Endothelial cell of umbilical vein (primary cell): ENCODE data around the gene FOXP1. TPM values are rescaled to one million over a fixed set of nuclear protein-coding genes. Genes with fewer than 3 reads are reported as not detected.

Source experiments
- BruUV-seq: library from RNA; stranded (reverse); fragments of 400-500 nt; replicated peaks from 2 replicates; lab custom pipeline; 2021; lab: Mats Ljungman, UMichigan
- CTCF ChIA-PET: fragments of 300-600, 350-600 bp; sonication (Branson Sonifier 250); formaldehyde crosslinking; loops from one replicate; lab custom pipeline; 2021; ENCODE audit warnings: antibody characterized with exemption, inconsistent platforms; lab: Charles Lee
- POLR2A ChIA-PET: fragments of 300-600, 350-600 bp; sonication (Branson Sonifier 250); formaldehyde crosslinking; loops from one replicate; lab custom pipeline; 2021; ENCODE audit warnings: antibody characterized with exemption, inconsistent platforms; lab: Charles Lee
- DNase-seq: peaks from one replicate; pipeline ENCODE4 v3.0.0-alpha.2; 2011; ENCODE audit warnings: low read depth, low spot score
- FAIRE-seq: peaks from 2 replicates; lab custom pipeline; 2011; peaks lifted over from hg19 to GRCh38; lab: Jason Lieb, UNC
- H2AFZ ChIP-seq: 2 replicates; pipeline ENCODE4 v1.6.0; 2012; ENCODE audit warnings: low read depth, low read length, control low read depth, inconsistent platforms
- H3K27ac ChIP-seq: 2 replicates; pipeline ENCODE4 v1.5.1; 2011; ENCODE audit warnings: low read depth, mild to moderate bottlenecking, control low read depth, low read length, moderate library complexity; ENCODE audit not compliant: insufficient read depth
- H3K27me3 ChIP-seq, 2 experiments: 2 replicates each; pipeline versions ENCODE4 v1.6.0 to v1.6.1; 2011; ENCODE audit warnings: low read length in 2 of 2, mixed read lengths in 1 of 2; ENCODE audit not compliant: control insufficient read depth in 2 of 2, insufficient read depth in 2 of 2
- H3K36me3 ChIP-seq, 2 experiments: 2 replicates in 1 of 2; 3 replicates in 1 of 2; pipeline ENCODE4 v1.5.1; 2011; ENCODE audit warnings: low read length in 2 of 2, mild to moderate bottlenecking in 1 of 2, moderate library complexity in 1 of 2; ENCODE audit not compliant: control insufficient read depth in 2 of 2, insufficient read depth in 2 of 2; ENCODE audit errors: extremely low read depth in 1 of 2
- H3K4me1 ChIP-seq: 3 replicates; pipeline ENCODE4 v1.5.1; 2011; ENCODE audit warnings: mild to moderate bottlenecking, low read length; ENCODE audit not compliant: control insufficient read depth, insufficient read depth; ENCODE audit errors: extremely low read depth
- H3K4me2 ChIP-seq: 2 replicates; pipeline ENCODE4 v1.6.1; 2011; ENCODE audit warnings: low read length, control low read depth, mixed read lengths; ENCODE audit not compliant: insufficient read depth
- H3K4me3 ChIP-seq, 3 experiments: fragments of 200-600 bp in 1 of 3; sonication (generic), shearing (Covaris generic) in 1 of 3; replicated peaks in 1 of 3; 2 replicates each; pipeline ENCODE4 v1.5.1; 2011 to 2016; ENCODE audit warnings: control low read depth in 3 of 3, low read length in 3 of 3, mild to moderate bottlenecking in 2 of 3, inconsistent platforms in 1 of 3, low read depth in 1 of 3, moderate library complexity in 1 of 3; ENCODE audit not compliant: insufficient read depth in 1 of 3
- H3K79me2 ChIP-seq: 2 replicates; pipeline ENCODE4 v1.6.0; 2012; ENCODE audit warnings: low read length, inconsistent platforms; ENCODE audit not compliant: control insufficient read depth, insufficient read depth
- H3K9ac ChIP-seq: replicated peaks from 2 replicates; pipeline ENCODE3; 2011; ENCODE audit warnings: low read length, control low read depth; ENCODE audit not compliant: insufficient read depth; ENCODE audit errors: extremely low read depth
- H3K9me1 ChIP-seq: replicated peaks from 3 replicates; pipeline ENCODE4 v1.6.0; 2011; ENCODE audit warnings: mild to moderate bottlenecking, low read length; ENCODE audit not compliant: control insufficient read depth, insufficient read depth; ENCODE audit errors: extremely low read depth
- H3K9me3 ChIP-seq: replicated peaks from 2 replicates; pipeline ENCODE4 v1.5.1; 2012; ENCODE audit warnings: low read length, inconsistent platforms; ENCODE audit not compliant: control insufficient read depth, insufficient read depth
- H4K20me1 ChIP-seq: replicated peaks from 2 replicates; pipeline ENCODE3; 2011; ENCODE audit warnings: mild to moderate bottlenecking, low read length; ENCODE audit not compliant: control insufficient read depth, insufficient read depth; ENCODE audit errors: extremely low read depth
- CTCF ChIP-seq, 2 donors: IDR thresholded peaks; 1 replicate in 1 of 2; 2 replicates in 1 of 2; pipeline ENCODE4 v1.5.1; 2011; ENCODE audit warnings: low read length in 2 of 2, mild to moderate bottlenecking in 2 of 2, moderate library complexity in 2 of 2, control low read depth in 1 of 2, inconsistent platforms in 1 of 2, low read depth in 1 of 2; ENCODE audit not compliant: insufficient read depth in 1 of 2; ENCODE audit errors: extremely low read depth in 1 of 2
- EZH2 ChIP-seq: IDR thresholded peaks from 2 replicates; pipeline ENCODE4 v1.6.1; 2012; ENCODE audit warnings: borderline replicate concordance, low read depth, mild to moderate bottlenecking, moderate library complexity, low read length, inconsistent platforms; ENCODE audit not compliant: severe bottlenecking
- FOS ChIP-seq: IDR thresholded peaks from 2 replicates; pipeline ENCODE4 v1.6.1; 2011; ENCODE audit warnings: mild to moderate bottlenecking, low read length, moderate library complexity, borderline replicate concordance; ENCODE audit not compliant: insufficient read depth
- GATA2 ChIP-seq: IDR thresholded peaks from 2 replicates; pipeline ENCODE4 v1.7.0; 2011; ENCODE audit warnings: low read depth, mild to moderate bottlenecking, moderate library complexity, mixed read lengths, low read length; ENCODE audit not compliant: insufficient read length, insufficient read depth
- JUN ChIP-seq: IDR thresholded peaks from 2 replicates; pipeline ENCODE4 v1.6.1; 2011; ENCODE audit warnings: borderline replicate concordance, low read depth; ENCODE audit not compliant: insufficient read length, insufficient read depth
- MAX ChIP-seq: IDR thresholded peaks from 2 replicates; pipeline ENCODE4 v1.6.1; 2011; ENCODE audit not compliant: insufficient read depth, insufficient read length
- MYC ChIP-seq: IDR thresholded peaks from one replicate; pipeline ENCODE4 v1.6.1; 2011; ENCODE audit warnings: mild to moderate bottlenecking, low read depth, low read length
- POLR2A ChIP-seq: IDR thresholded peaks from 2 replicates; pipeline ENCODE4 v1.6.1; 2012; ENCODE audit warnings: low read depth, mild to moderate bottlenecking, control low read depth, low read length
- POLR2AphosphoS5 ChIP-seq: IDR thresholded peaks from 2 replicates; pipeline ENCODE4 v1.6.1; 2012; ENCODE audit warnings: low read depth, mild to moderate bottlenecking, control low read depth, low read length, moderate library complexity; ENCODE audit not compliant: insufficient read depth
- dilution Hi-C: fragments of 300-500 bp; cut with MboI; formaldehyde crosslinking; loops from one replicate; pipeline ENCODE4 v1.15.0; 2019; ENCODE audit warnings: low sequenced_read_pairs; ENCODE audit not compliant: extremely low pct_ligation_motif_present
- intact Hi-C: fragments of 100-400 bp; cut with micrococcal nuclease; formaldehyde crosslinking; loops from one replicate; pipeline ENCODE4 v1.10.0; 2022
- polyA plus RNA-seq, 4 experiments: library from polyadenylated mRNA; depleted of rRNA in 3 of 4; stranded (reverse) in 3 of 4; unstranded in 1 of 4; fragments of >200 nt; gene quantifications; 2 replicates each; pipeline versions ENCODE4 v1.2.1 to v1.2.3, GENCODE V29; 2011 to 2012; ENCODE audit warnings: missing spikeins in 1 of 4
- total RNA-seq: library from RNA; stranded (reverse); gene quantifications from 2 replicates; pipeline ENCODE4 v1.2.3, GENCODE V29; 2021

FOXP1 gene
- total and polyA plus RNA-seq, 2 donors (not counting 3 experiments of a cell fraction or from before 2014, with no cell fraction given) = 41.0 to 107 TPM

DNA sequence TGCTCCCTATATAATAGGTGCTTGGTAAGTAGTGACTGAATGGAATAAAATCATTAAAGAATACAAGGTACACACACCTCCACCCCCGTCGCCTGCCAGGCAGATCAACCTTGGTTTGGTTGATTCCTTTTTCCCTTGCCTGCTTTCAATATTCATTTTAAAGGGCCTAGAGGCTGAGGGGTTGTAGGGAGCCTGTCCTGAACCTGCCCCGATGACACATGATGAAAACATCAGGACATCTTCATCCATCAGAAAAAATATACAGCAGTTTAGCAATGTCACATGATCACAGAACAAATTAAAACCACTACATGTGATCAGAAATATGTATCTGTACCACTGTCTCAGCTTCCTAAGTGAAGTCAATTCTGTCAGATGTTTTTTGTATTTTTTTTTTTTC, 588.9 kb downstream of the FOXP1 start:
- CTCF ChIA-PET = interaction anchor here (3.8 kb wide), 1 partner anchor 12 kb away, joined by 16 read pairs; no protein-coding TSS in a partner anchor

More for the DNA sequence above, 588.9 kb downstream of the FOXP1 start:
- intact Hi-C loops (no loop called here), dilution Hi-C loops (no loop called here)
- H3K9ac ChIP-seq = no peak overlapping the region
- BruUV-seq = no TSS peak
- peaks cover 9% of the 10 kb centered on the region for H3K79me2 ChIP-seq
- no peaks in the 10 kb centered on the region for H3K27me3 ChIP-seq
- FAIRE-seq = no peak
- H3K4me3 ChIP-seq = no peak overlapping the region
- H3K9me1 ChIP-seq = no peaks in the 10 kb centered on the region
- no peaks in the 10 kb centered on the region for H4K20me1 ChIP-seq
- no peak overlapping the region for H3K27ac ChIP-seq
- TF ChIP-seq GATA2 (no peak), JUN (no peak), MYC (no peak), EZH2 (no peak), POLR2A (no peak), POLR2AphosphoS5 (no peak), CTCF (IDR thresholded peaks at IDR 0.05; ENCODE audit: extremely low read depth in 1 of 2, insufficient read depth in 1 of 2, low read depth in 1 of 2, low read length in 2 of 2) (no peak), FOS (no peak), MAX (no peak)
- no peak for DNase-seq
- peaks cover 13% of the 10 kb centered on the region for H3K4me1 ChIP-seq
- H3K4me2 ChIP-seq = no peak overlapping the region
- POLR2A ChIA-PET = no interaction called here
- no peak overlapping the region for H2AFZ ChIP-seq
- peaks cover 4 to 16% of the 10 kb centered on the region in 2 experiments for H3K36me3 ChIP-seq
- no peaks in the 10 kb centered on the region for H3K9me3 ChIP-seq
